HUES64 (cell line): ENCODE data around the gene ARL11. TPM values are rescaled to one million over a fixed set of nuclear protein-coding genes. Genes with fewer than 3 reads are reported as not detected.
"Not testable (repeated sequence)": the region's sequence is repeated elsewhere in the genome, so short reads cannot be mapped to it uniquely, and the experiment has no call there.

Experiments used
- H3K27ac ChIP-seq: 2 replicates; pipeline ENCODE4 v1.7.0; 2013; ENCODE audit warnings: low read depth, low read length, inconsistent platforms
- H3K27me3 ChIP-seq: 2 replicates; pipeline ENCODE4 v1.6.1; 2013; ENCODE audit warnings: mild to moderate bottlenecking, low read length; ENCODE audit not compliant: insufficient read depth
- H3K36me3 ChIP-seq: 2 replicates; pipeline ENCODE4 v1.6.1; 2013; ENCODE audit warnings: mild to moderate bottlenecking, low read length; ENCODE audit not compliant: insufficient read depth
- H3K4me1 ChIP-seq: 2 replicates; pipeline ENCODE4 v1.6.1; 2013; ENCODE audit warnings: mild to moderate bottlenecking, low read length, moderate library complexity; ENCODE audit not compliant: insufficient read depth
- H3K4me3 ChIP-seq: 2 replicates; pipeline ENCODE4 v1.5.1; 2013; ENCODE audit warnings: mild to moderate bottlenecking, low read length, moderate library complexity
- H3K9ac ChIP-seq: 2 replicates; pipeline ENCODE4 v1.6.1; 2013; ENCODE audit warnings: mild to moderate bottlenecking, low read depth, low read length
- H3K9me3 ChIP-seq: 2 replicates; pipeline ENCODE4 v1.6.1; 2013; ENCODE audit warnings: low read depth, low read length; ENCODE audit not compliant: insufficient read depth
- WGBS: fragments of 150-250, 120-280 bp; methylation state at CpG from one replicate; pipeline ENCODE4 v1.1.7; 2013; ENCODE audit warnings: missing lambda C conversion rate; 5-methylcytosine and 5-hydroxymethylcytosine counted together
- polyA plus RNA-seq, 2 experiments: library from polyadenylated mRNA; stranded (reverse); fragments of 50-300 nt; gene quantifications; one replicate each; pipeline ENCODE4 v1.2.3, GENCODE V29; 2013

Gene ARL11
- polyA plus RNA-seq (2013, experiment 1 of 2), result 0.30 TPM
- 0.19 TPM for polyA plus RNA-seq (2013, experiment 2 of 2)

GRCh38 chr13:49627831-49628652, at the start of gene ARL11:
Gene ARL11 (plus strand): TSS chr13:49628507. CDS start chr13:49630448, 1,941 bp downstream.
- Histone ChIP-seq H3K27me3 (no peaks in the 10 kb centered on the region), H3K9ac (0 out of 2 replicates have a peak within 1 kb of the TSS, but pooled peaks have one; percentile 17)

DNA sequence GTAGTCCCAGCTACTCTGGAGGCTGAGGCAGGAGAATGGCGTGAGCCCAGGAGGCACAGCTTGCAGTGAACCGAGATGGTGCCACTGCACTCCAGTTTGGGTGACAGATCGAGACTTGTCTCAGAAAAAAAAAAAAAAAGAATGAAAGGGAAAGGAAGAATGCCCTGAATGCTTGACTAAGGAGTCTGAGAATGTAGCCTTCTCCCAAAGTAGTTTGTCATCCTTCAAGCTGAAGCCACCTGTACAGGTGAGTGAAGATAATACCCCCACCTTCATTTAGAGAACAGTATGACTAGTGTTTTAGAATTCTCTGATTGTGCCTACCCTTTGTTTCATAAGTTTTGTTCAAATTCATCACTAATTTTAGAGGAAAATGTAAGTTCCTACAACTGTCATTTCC, 48.8 kb upstream of the ARL11 start:
- no peak overlapping the region for H3K27ac ChIP-seq
- H3K4me3 ChIP-seq, result no peak overlapping the region
- 89% methylated on average over 3 of the region's 3 CpGs for WGBS
- peaks cover 23% of the 10 kb centered on the region for H3K36me3 ChIP-seq
- peaks cover 4% of the 10 kb centered on the region; the same call in 1 of the 2 replicates for H3K27me3 ChIP-seq
- no peaks in the 10 kb centered on the region for H3K9me3 ChIP-seq
- 0 out of 2 replicates have a peak, but pooled peaks cover 7% of the 10 kb centered on the region for H3K4me1 ChIP-seq
- no peak overlapping the region for H3K9ac ChIP-seq

More at GRCh38 chr13:49627831-49628652, at the start of gene ARL11:
- 42% methylated on average over 17 of the region's 17 CpGs for WGBS
- Histone ChIP-seq H3K9me3 (no peaks in the 10 kb centered on the region), H3K4me1 (no peaks in the 10 kb centered on the region), H3K36me3 (no peaks in the 10 kb centered on the region), H3K4me3 (peak within 1 kb of the TSS; percentile 51), H3K27ac (no peak within 1 kb of the TSS)

GRCh38 chr13:49580980-49581680, 47.2 kb upstream of the ARL11 start:
- Histone ChIP-seq H3K9me3 (no peaks in the 10 kb centered on the region), H3K36me3 (peaks cover 23% of the 10 kb centered on the region), H3K27me3 (peaks cover 5% of the 10 kb centered on the region; the same call in 1 of the 2 replicates), H3K27ac (no peak overlapping the region), H3K9ac (no peak overlapping the region), H3K4me3 (no peak overlapping the region), H3K4me1 (peaks cover 10% of the 10 kb centered on the region; the same call in 1 of the 2 replicates)
- 92% methylated on average over 5 of the region's 5 CpGs for WGBS

GRCh38 chr13:49584771-49585182, 43.5 kb upstream of the ARL11 start:
- peak overlapping the region; percentile 89 for H3K4me3 ChIP-seq
- peaks cover 16% of the 10 kb centered on the region for H3K4me1 ChIP-seq
- peaks cover 17% of the 10 kb centered on the region for H3K36me3 ChIP-seq
- no peaks in the 10 kb centered on the region for H3K9me3 ChIP-seq
- H3K9ac ChIP-seq, result peak overlapping the region; percentile 93
- no peak overlapping the region for H3K27ac ChIP-seq
- H3K27me3 ChIP-seq, result peaks cover 5% of the 10 kb centered on the region; the same call in 1 of the 2 replicates
- 2% methylated on average over 16 of the region's 16 CpGs for WGBS

GRCh38 chr13:49585220-49586157, 42.8 kb upstream of the ARL11 start, which contains the start of gene RCBTB1:
Gene RCBTB1 (minus strand): TSS chr13:49585558. CDS start chr13:49567279, 18,279 bp downstream.
- Histone ChIP-seq H3K9ac (peak within 1 kb of the TSS; percentile 93), H3K36me3 (peaks cover 9% of the 10 kb centered on the region), H3K9me3 (no peaks in the 10 kb centered on the region), H3K27ac (peak within 1 kb of the TSS; percentile 82), H3K4me3 (peak within 1 kb of the TSS; percentile 89), H3K27me3 (peaks cover 5% of the 10 kb centered on the region; the same call in 1 of the 2 replicates), H3K4me1 (peaks cover 16% of the 10 kb centered on the region)
- under 1% methylated on average over 86 of the region's 87 CpGs for WGBS

DNA sequence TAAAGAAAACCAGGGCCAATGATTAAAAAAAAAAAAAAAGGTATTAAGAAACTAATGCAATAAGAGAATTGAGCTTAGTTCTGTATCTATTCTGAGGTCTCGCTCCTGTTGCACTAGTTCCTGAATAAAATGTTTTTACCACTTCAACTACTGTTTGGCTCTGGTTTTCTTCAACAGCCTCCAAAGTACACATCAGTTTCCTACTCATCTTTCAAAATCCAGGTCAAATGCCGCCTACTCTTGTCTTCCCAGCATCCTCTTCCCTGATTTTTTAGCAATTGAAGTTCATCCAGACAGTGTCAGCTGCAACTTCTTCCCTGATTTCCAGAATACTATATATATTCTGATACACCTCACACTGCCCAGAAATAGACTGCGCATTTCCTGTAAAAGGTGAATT, 41.6 kb upstream of the ARL11 start:
- Histone ChIP-seq H3K9ac (no peak overlapping the region), H3K4me1 (peaks cover 16% of the 10 kb centered on the region), H3K27me3 (peaks cover 5% of the 10 kb centered on the region; the same call in 1 of the 2 replicates), H3K27ac (no peak overlapping the region), H3K4me3 (no peak overlapping the region), H3K36me3 (peaks cover 4% of the 10 kb centered on the region; the same call in 1 of the 2 replicates), H3K9me3 (no peaks in the 10 kb centered on the region)
- WGBS, result 97% methylated on average over 3 of the region's 3 CpGs

- Histone ChIP-seq H3K36me3 (no peaks in the 10 kb centered on the region), H3K9me3 (no peaks in the 10 kb centered on the region), H3K27me3 (peaks cover 5% of the 10 kb centered on the region; the same call in 1 of the 2 replicates), H3K4me3 (no peak overlapping the region), H3K27ac (no peak overlapping the region), H3K9ac (no peak overlapping the region), H3K4me1 (peaks cover 16% of the 10 kb centered on the region)
- 87% methylated on average over 2 of the region's 2 CpGs for WGBS
Observed at GRCh38 chr13:49587311-49587847, 40.9 kb upstream of the ARL11 start.

DNA sequence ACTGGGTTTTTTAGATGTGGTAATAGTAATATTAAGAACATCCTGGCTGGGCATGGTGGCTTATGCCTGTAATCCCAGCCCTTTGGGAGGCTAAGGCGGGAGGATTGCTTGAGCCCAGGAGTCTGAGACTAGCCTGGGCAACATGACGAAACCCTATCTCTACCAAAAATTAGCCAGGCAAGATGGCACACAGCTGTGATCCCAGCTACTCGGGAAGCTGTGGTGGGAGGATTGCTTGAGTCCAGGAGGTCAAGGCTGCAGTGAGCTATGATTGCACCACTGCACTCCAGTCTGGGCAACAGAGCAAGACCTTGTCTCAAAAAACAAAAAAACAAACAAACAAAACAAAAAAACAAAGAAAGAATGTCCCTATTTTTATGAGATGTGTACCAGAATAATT, 37.6 kb upstream of the ARL11 start:
- H3K36me3 ChIP-seq, H3K9me3 ChIP-seq, H3K4me1 ChIP-seq, H3K27ac ChIP-seq, H3K4me3 ChIP-seq, H3K9ac ChIP-seq, H3K27me3 ChIP-seq: not testable (repeated sequence)
- WGBS, result 87% methylated on average over 3 of the region's 3 CpGs

- H3K9me3 ChIP-seq, H3K9ac ChIP-seq, H3K36me3 ChIP-seq, H3K27ac ChIP-seq, H3K4me3 ChIP-seq, H3K4me1 ChIP-seq, H3K27me3 ChIP-seq: not testable (repeated sequence)
- WGBS, result 73% methylated on average over 3 of the region's 4 CpGs
Observed at GRCh38 chr13:49593876-49594275, 34.4 kb upstream of the ARL11 start.

GRCh38 chr13:49594576-49594975, 33.7 kb upstream of the ARL11 start:
- H3K9me3 ChIP-seq, result no peaks in the 10 kb centered on the region
- no peak overlapping the region for H3K27ac ChIP-seq
- H3K36me3 ChIP-seq, result no peaks in the 10 kb centered on the region
- H3K4me1 ChIP-seq, result no peaks in the 10 kb centered on the region
- no peaks in the 10 kb centered on the region for H3K27me3 ChIP-seq
- no peak overlapping the region for H3K9ac ChIP-seq
- no peak overlapping the region for H3K4me3 ChIP-seq
